ENCODE measurements around the gene EPHA2.
"Not testable (repeated sequence)": the region's sequence is repeated elsewhere in the genome, so short reads cannot be mapped to it uniquely, and the experiment has no call there.

Gene EPHA2

GRCh38 chr1:16119504-16119903, 36.4 kb downstream of the EPHA2 start:
- DNase-seq (ENCODE audit: low read depth) = no peak

- no peak for DNase-seq (ENCODE audit: low read depth)
Observed at GRCh38 chr1:16118706-16119105, 37.2 kb downstream of the EPHA2 start.

- DNase-seq (ENCODE audit: low read depth) = no peak
Observed at GRCh38 chr1:16117936-16118335, 37.9 kb downstream of the EPHA2 start.

GRCh38 chr1:16117369-16117768, 38.5 kb downstream of the EPHA2 start:
- DNase-seq (ENCODE audit: low read depth) = no peak

- no peak for DNase-seq (ENCODE audit: low read depth)
Observed at GRCh38 chr1:16116625-16117024, 39.2 kb downstream of the EPHA2 start.

- no peak for DNase-seq (ENCODE audit: low read depth)
Observed at GRCh38 chr1:16116002-16116401, 39.9 kb downstream of the EPHA2 start.

- no peak for DNase-seq (ENCODE audit: low read depth)
Observed at GRCh38 chr1:16115468-16115983, 40.3 kb downstream of the EPHA2 start.

- no peak for DNase-seq (ENCODE audit: low read depth)
Observed at GRCh38 chr1:16114527-16115467, 41.1 kb downstream of the EPHA2 start.

GRCh38 chr1:16112596-16113555, 43.0 kb downstream of the EPHA2 start:
- DNase-seq (ENCODE audit: low read depth) = no peak

GRCh38 chr1:16111771-16112595, 43.9 kb downstream of the EPHA2 start:
- no peak for DNase-seq (ENCODE audit: low read depth)

- no peak for DNase-seq (ENCODE audit: low read depth)
Observed at GRCh38 chr1:16110884-16111283, 45.0 kb downstream of the EPHA2 start.

- no peak for DNase-seq (ENCODE audit: low read depth)
Observed at GRCh38 chr1:16110456-16110855, 45.4 kb downstream of the EPHA2 start.

GRCh38 chr1:16109571-16109970, 46.3 kb downstream of the EPHA2 start:
- no peak for DNase-seq (ENCODE audit: low read depth)

- not testable (repeated sequence) for DNase-seq (ENCODE audit: low read depth)
Observed at GRCh38 chr1:16107039-16107438, 48.8 kb downstream of the EPHA2 start.

GRCh38 chr1:16101623-16102022, 54.2 kb downstream of the EPHA2 start:
- DNase-seq (ENCODE audit: low read depth) = no peak

- no peak for DNase-seq (ENCODE audit: low read depth)
Observed at GRCh38 chr1:16099412-16099811, 56.5 kb downstream of the EPHA2 start.

- DNase-seq (ENCODE audit: low read depth) = no peak
Observed at GRCh38 chr1:16095447-16095846, 60.4 kb downstream of the EPHA2 start.

- DNase-seq (ENCODE audit: low read depth) = no peak
Observed at GRCh38 chr1:16094453-16095158, 61.3 kb downstream of the EPHA2 start.

GRCh38 chr1:16093611-16094010, 62.3 kb downstream of the EPHA2 start:
- DNase-seq (ENCODE audit: low read depth) = no peak

- DNase-seq (ENCODE audit: low read depth) = no peak
Observed at GRCh38 chr1:16092923-16093511, 62.9 kb downstream of the EPHA2 start.
